ENCODE data around the gene ZNF92. TPM values are rescaled to one million over a fixed set of nuclear protein-coding genes. Genes with fewer than 3 reads are reported as not detected.
"Not testable (repeated sequence)": the region's sequence is repeated elsewhere in the genome, so short reads cannot be mapped to it uniquely, and the experiment has no call there.

Gene ZNF92
- total RNA-seq, 1 experiment from 2014 or later, result 9.6 TPM

DNA sequence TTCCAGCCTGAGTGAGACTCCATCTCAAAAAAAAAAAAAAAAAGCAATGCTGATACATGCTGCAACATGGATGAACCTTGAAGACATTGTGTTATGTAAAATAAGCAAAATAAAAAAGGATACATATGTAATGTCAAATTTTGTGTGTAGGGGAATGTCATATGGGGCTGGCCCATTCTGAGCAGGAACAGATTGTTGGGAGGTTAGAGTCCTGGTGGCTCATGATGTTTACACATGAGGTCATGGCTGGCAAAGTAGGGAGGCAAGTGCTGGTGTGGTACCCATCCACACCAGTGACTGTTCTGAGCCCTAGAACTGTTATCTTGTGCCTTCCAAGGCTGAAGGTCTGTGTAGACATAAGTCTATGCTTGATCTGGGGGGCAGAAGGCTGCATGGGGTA, 37.6 kb downstream of the ZNF92 start:
- in situ Hi-C loops (cut with HindIII; ENCODE audit: low sequenced_read_pairs), result no loop called here
- DNase-seq (ENCODE audit: low spot score), result no peak

DNA sequence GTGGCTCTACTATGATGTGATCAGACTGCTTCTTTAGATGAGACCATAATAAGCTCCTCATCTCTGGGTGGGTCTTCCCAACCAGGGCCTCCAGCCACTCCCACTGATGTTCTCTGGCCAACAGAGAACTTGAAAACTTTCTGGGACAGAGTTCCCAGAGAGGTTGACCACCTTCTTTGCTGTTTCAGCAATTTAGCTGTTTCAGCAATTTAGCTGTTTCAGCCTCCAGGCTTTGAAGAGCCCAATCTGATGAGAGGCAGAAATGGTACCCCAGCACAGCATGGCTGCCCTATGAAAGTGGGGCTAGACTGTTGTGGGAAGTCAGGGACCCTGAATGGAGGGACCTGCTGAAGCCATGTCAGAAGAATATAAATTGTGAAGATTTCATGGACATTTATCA, 49.0 kb downstream of the ZNF92 start:
- in situ Hi-C loops (cut with HindIII; ENCODE audit: low sequenced_read_pairs), result no loop called here
- no peak for DNase-seq (ENCODE audit: low spot score)

DNA sequence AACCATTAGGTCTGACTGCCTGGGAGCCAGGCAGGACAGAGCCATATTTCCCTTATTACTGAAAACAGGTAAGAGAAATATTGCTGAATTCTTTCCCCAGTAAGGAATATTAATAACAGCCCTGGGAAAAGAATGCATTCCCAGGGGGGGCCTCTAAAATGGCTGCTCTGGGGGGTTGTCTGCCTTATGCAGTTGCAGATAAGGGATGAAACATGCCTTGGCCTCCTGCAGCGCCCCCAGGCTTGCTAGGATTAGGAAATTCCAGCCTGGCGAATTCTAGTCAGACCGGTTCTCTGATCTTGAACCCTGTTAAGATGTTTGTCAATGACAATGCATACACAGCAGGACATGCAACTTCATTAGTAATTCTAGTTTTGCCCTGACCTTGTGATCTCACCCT, 49.6 kb downstream of the ZNF92 start:
- in situ Hi-C loops (cut with HindIII; ENCODE audit: low sequenced_read_pairs); DNase-seq (ENCODE audit: low spot score): not testable (repeated sequence)

DNA sequence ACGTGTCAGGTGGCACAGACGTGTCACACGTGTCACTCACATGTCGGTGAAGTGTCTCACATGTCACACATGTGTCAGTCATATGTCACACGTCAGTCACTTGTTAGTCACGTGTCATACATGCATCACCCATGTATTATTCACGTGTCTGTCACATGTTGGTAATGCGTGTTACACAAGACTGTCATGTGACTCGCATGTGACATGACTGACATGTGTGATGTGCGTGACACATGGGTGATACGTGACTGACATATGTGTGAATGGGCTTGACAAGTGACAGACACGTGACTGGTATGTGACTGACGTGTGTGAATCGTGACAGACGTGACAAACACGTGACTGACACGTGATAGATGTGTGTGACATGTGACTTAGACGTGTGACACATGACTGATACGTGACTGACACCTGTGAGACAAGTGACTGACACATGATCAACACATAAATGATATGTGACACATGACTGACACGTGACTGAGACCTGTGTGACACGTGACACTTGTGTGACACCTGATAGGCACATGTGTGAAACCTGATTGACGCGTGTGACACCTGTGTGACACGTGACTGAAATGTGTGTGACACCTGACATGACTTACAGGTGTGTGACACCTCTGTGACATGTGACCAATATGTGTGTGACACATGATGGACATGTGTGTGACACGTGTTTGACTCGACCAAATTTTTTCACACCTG, 56.1 kb downstream of the ZNF92 start:
- DNase-seq (ENCODE audit: low spot score), result no peak
- in situ Hi-C loops (cut with HindIII; ENCODE audit: low sequenced_read_pairs), result no loop called here

DNA sequence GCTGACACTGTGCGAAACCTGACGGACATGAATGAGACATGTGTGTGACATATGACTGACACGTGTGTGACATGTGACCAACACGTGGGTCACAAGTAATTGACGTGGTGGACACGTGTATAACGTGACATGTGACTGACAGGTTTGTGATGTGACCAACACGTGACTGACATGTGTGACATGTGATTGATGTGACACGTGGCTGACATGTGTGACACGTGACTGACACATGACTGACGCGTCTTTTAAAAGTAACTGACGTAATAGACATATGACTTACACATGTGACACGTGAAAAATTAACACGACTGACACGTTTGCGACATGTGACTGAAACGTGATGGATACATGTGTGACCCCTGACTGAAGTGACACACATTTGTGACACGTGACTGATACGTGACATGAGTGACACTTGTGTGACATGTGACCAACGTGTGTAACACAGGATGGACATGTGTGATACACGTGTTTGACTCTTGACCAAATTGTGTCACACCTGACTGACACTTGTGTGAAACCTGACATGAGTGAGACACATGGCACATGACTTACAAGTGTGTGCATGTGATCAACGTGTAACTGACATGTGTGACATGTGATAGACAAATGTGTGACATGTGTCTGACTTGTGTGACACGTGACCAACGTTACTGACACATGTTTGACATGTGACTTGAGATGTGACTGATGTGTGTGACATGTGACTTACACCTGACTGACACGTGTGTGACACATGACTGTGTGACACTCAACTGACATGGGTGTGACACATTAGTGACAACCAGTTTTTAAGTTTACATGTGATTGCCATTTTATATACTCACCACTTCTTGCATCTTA, 56.9 kb downstream of the ZNF92 start:
- DNase-seq (ENCODE audit: low spot score), result no peak
- in situ Hi-C loops (cut with HindIII; ENCODE audit: low sequenced_read_pairs), result no loop called here

DNA sequence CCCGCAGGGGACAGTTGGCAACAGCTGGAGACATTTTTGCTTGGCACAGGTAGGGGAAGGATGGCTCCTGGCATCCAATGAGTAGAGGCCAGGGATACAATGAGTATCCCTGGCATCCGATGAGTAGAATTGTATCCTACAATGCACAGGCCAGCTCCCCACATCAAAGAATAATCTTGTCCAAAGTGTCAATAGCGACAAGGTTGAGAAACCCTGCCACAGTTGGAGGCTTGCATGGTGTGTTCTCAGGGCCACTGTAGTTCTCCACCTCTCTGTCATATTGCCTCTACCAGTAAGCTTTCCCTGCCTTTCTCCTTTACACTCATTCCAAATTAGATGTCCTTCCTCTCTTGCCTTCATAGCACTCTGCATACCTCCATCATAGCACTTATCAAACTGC, 60.7 kb downstream of the ZNF92 start:
- in situ Hi-C loops (cut with HindIII; ENCODE audit: low sequenced_read_pairs), result no loop called here
- DNase-seq (ENCODE audit: low spot score), result no peak

DNA sequence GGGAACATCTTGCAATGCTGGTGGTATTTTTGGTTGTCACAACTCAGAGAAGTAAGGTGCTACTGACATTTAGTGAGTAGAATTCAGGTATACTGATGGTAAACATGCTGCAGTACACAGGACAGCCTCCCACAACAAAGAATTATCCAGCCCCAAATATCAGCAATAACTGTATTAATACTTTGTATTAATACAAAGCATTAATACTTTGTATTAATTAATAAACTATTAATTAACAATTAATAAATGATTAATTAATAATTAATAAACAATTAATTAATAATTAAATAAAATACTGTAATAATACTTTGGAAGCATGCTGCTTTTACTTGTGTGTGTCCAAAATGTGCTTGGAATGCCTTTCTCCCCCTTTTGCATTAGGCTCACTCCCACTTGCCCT, 62.5 kb downstream of the ZNF92 start:
- DNase-seq (ENCODE audit: low spot score), result no peak
- in situ Hi-C loops (cut with HindIII; ENCODE audit: low sequenced_read_pairs), result no loop called here

DNA sequence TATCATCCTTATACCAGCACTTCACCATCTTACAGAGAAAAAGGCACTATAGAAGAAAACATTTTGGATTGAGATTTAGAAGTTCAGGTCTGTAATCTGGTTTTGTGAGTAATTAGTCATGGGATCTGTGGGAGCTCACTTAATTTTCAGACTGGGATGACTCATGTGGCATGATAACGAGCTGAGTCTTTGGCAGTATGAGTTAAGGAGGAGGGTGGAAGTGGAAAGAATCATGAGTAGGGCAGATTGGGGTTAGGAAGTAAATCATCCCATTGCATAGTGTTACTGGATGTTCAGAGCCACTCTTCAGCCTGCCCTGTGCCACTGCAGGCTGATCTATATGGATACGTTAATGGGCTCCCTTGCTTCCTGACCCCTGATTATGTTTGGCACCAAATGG, 64.9 kb downstream of the ZNF92 start:
- no peak for DNase-seq (ENCODE audit: low spot score)
- in situ Hi-C loops (cut with HindIII; ENCODE audit: low sequenced_read_pairs), result no loop called here

DNA sequence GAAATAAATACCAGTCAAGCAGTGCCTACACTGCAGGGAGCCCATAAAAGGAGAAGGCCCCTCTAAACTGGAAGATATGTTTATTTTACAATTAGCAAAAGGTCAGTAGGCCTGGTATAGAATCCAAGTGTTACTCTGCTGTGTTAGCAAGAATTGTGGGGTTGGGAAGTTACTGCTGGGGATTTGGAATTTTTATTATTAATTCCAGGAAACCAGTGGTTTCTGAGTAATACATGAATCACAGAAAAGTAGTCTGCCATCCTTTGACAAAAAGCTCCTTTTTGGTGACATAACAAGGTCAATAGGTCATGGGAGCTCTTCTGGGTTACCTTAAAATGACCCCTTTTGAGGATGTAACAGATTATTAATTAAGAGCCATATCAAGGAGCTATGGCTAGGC, 67.4 kb downstream of the ZNF92 start:
- in situ Hi-C loops (cut with HindIII; ENCODE audit: low sequenced_read_pairs), result no loop called here
- DNase-seq (ENCODE audit: low spot score), result no peak

DNA sequence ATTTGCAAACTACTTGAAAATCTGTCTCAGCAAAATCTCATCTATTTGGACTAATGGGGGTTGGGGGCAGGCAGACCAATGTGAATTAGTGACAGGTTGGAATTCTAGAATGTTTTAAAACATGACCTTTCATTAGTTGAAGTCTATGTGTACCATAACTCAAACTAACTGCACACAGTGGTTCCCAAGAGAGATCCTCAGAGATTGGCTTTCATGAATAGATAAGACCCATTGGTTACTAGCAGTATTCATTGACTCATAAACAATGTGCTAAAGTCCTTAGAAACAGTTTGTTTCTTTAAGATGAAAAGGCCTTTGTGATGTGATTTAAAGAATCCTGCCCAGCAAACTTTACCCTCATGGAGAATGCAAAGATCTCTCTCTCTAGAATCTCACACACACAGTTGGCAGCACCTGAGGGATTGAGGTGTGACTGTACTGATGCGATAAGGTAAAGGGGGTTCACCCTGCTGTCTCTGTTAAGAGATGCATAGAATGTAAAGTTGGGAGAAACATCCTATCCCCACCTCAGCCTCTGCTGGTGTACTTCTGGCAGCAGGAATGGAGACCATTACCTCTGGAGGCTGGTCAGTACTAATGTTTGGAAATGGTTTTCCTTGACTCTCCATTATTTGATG, 70.7 kb downstream of the ZNF92 start:
- in situ Hi-C loops (cut with HindIII; ENCODE audit: low sequenced_read_pairs), result no loop called here
- no peak for DNase-seq (ENCODE audit: low spot score)

DNA sequence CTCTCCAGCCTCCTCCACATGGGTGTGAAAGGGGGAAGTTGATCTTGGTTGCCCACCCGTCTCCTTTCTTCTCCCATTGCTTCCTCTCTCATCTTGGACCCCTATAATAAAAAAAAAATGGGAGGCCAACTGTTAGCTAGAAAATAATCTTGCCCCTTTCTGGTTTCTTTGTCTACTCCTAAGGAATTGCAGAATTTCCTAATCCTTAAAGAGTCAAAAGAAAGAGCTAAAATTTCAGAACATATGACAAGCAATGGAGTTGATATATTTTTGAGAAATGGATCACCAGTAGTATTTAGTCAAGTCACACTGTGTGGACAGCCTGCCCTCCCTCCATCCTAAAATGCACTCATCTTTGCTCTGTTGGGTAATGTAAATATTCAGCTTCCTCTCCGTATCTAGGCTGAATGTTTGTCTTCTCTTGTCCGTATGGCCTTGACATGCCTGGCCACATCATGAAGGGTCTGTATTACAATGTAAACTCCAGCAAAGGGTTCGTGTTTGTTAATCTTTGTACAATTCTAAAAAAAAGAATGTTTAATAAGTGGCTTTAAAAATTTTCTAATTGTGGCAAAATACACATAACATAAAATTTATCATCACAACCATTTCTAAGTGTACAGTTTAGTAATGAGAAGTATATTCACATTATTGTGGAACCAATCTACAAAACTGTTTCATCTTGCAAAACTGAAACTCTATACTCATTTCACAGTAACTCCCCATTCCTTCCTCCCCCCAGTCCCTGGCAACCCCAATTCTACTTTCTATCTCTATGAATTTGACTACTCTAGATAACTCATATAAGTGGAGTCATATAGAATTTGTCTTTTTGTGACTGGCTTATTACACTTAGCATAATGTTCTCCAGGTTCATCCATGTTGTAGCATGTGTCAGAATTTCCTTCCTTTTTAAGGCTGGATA, 71.5 kb downstream of the ZNF92 start:
- in situ Hi-C loops (cut with HindIII; ENCODE audit: low sequenced_read_pairs), result no loop called here
- DNase-seq (ENCODE audit: low spot score), result no peak

DNA sequence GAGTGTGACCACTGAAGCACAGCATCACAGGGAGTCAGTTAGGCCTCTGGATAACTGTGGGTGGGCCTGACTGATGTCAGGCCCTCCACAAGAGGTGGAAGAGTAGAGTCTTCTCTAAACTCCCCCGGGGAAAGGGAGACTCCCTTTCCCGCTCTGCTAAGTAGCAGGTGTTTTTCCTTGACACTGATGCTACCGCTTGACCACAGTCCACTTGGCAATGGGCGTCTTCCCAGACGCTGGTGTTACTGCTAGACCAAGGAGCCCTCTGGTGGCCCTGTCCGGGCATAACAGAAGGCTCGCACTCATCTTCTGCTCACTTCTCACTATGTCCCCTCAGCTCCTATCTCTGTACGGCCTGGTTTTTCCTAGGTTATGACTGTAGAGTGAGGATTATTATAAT, 73.4 kb downstream of the ZNF92 start:
- DNase-seq (ENCODE audit: low spot score); in situ Hi-C loops (cut with HindIII; ENCODE audit: low sequenced_read_pairs): not testable (repeated sequence)

DNA sequence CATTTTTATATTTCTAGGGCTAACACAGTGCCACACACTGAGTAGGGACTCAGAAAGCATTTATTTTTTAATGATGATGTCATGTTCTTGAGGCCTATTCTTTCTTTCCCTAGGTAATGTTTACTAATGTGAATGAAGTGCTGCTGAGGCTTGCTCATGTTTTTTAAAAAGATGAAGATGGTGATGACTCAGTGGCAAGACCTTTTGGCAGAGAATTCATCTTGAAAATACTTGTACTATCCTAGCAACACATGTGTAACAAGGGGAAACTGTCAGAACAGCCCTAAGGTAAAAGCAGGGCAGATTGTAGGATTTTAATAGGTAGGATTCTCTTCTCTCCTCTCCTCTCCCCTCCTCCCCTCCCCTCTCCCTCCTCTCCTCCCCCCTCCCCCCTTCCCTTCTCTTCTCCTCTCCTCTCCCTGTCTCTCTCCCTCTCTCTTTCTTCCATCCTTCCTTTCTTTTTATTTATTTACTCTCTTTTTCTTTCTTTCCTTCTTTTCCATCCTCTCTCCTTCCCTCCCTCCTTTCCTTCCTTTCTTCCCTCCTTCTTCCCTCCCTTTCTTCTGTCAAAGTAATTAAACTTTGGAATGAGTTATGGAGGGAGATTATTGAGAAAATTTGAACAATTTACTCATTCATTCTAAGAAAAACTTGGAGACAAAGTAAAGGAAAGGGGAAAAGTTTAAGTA, 75.3 kb downstream of the ZNF92 start:
- in situ Hi-C loops (cut with HindIII; ENCODE audit: low sequenced_read_pairs), result no loop called here
- no peak for DNase-seq (ENCODE audit: low spot score)

DNA sequence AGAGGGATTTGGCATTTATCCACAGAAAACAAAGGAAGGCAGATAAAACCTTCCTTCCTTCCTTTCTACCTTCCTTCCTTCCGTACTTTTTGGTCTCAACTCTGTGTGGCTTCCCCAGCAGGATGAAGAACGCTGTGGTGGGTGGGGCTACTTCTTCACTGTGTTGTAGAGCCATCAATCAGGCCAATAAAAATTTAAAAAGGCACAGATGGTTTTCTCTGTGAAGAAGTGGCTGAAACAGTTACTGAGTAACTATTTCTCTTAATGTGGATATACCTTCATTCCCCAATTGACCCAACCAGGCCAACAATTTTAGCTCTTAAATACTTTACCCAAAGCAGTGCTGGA, 75.8 kb downstream of the ZNF92 start:
- in situ Hi-C loops (cut with HindIII; ENCODE audit: low sequenced_read_pairs), result no loop called here
- no peak for DNase-seq (ENCODE audit: low spot score)
